Measurements from ENCODE around the gene HSP90AB1.

HSP90AB1 gene

DNA sequence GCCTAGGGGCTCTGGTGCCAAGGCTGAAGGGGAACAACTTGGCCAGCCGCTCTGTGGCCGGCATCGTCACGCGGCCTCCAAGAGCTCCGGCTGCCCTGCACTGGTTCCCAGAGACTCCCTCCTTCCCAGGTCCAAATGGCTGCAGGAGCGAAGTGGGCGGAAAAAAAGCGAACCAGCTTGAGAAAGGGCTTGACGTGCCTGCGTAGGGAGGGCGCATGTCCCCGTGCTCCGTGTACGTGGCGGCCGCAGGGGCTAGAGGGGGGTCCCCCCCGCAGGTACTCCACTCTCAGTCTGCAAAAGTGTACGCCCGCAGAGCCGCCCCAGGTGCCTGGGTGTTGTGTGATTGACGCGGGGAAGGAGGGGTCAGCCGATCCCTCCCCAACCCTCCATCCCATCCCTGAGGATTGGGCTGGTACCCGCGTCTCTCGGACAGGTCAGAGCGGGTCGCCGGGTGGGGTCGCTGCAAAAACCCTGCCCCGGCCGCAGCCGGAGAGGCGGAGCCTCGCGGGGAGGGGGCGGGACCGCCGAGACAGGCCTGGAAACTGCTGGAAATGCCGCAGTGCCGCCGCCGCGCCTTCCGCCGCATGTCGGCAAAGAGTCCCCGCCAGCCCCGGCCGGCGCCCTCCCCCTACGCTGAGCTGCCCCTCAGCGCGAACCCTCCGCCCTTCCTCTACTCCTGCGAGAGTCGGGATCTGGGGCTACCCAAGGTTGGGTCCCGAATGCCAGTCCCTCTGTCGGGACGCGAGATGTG, 814 bp upstream of the HSP90AB1 start:
- no peaks in the 10 kb centered on the region for H3K27me3 ChIP-seq (replicated peaks)
- H3K36me3 ChIP-seq (replicated peaks), result peaks cover 30% of the 10 kb centered on the region
- TF ChIP-seq, protein P1, sequence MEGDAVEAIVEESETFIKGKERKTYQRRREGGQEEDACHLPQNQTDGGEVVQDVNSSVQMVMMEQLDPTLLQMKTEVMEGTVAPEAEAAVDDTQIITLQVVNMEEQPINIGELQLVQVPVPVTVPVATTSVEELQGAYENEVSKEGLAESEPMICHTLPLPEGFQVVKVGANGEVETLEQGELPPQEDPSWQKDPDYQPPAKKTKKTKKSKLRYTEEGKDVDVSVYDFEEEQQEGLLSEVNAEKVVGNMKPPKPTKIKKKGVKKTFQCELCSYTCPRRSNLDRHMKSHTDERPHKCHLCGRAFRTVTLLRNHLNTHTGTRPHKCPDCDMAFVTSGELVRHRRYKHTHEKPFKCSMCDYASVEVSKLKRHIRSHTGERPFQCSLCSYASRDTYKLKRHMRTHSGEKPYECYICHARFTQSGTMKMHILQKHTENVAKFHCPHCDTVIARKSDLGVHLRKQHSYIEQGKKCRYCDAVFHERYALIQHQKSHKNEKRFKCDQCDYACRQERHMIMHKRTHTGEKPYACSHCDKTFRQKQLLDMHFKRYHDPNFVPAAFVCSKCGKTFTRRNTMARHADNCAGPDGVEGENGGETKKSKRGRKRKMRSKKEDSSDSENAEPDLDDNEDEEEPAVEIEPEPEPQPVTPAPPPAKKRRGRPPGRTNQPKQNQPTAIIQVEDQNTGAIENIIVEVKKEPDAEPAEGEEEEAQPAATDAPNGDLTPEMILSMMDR (IDR thresholded peaks at IDR 0.05; ENCODE audit: low read depth, low read length, missing control alignments), result peak; percentile 21
- H3K4me3 ChIP-seq (ENCODE audit: low read depth, low read length), result peak overlapping the region; percentile 82
- DNase-seq, result peak; percentile 77
- in situ Hi-C loops (cut with HindIII; ENCODE audit: low pct_ligation_motif_present, low sequenced_read_pairs), result no loop called here
- peak overlapping the region; percentile 73 for H3K27ac ChIP-seq

DNA sequence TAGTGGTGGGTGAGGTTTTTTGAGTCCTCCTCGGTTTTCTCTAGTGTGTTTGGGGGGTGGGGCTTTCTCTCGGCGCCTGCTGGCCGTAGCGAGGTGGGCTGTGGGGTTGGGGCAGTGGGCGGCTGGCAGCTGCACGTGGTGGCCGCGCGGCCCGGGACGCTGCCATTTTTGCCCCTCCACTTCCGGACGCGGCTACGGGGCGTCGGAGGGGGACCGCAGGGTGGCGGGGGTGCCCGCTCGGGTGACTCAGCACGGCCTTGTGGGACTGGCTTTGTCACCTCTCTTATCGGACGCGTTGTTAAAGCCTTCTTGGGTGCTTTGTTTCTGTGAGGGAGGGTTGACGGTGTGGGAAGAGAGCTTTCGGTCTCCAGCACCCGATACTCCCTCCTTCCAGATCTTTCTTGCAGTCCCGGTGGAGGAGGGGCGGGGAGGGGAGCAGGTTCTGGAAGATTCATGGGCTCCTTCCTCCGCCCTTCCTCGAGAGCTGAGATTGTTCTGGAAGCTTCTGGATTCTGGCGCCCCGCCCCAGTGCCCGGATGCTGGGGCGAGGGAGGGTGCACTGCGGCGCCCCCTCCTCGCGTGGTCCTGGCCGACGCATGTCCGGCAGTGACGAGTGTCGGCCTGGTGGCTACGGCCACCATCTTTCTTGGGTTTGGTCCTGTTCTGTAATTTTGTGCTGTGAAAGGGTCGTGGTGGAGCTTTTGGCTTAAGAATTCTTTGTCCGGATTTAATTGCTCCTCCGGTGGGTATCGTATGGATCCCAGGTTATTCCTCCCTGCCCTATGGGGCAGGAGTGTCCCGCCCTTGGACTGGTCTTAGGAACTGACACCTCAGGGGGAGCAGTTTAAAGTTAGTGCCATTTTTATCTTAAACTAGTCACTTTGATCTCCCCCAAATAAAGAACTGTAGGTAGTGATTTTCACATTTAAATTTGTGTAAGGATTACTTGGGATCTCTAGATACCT, 719 bp downstream of the HSP90AB1 start:
- peak overlapping the region; percentile 82 for H3K4me3 ChIP-seq (ENCODE audit: low read depth, low read length)
- DNase-seq, result no peak
- H3K36me3 ChIP-seq (replicated peaks), result peaks cover 45% of the 10 kb centered on the region
- H3K27me3 ChIP-seq (replicated peaks), result no peaks in the 10 kb centered on the region
- in situ Hi-C loops (cut with HindIII; ENCODE audit: low pct_ligation_motif_present, low sequenced_read_pairs), result no loop called here
- TF ChIP-seq, protein P1 (IDR thresholded peaks at IDR 0.05; ENCODE audit: low read depth, low read length, missing control alignments), result no peak
- H3K27ac ChIP-seq, result peak overlapping the region; percentile 73

DNA sequence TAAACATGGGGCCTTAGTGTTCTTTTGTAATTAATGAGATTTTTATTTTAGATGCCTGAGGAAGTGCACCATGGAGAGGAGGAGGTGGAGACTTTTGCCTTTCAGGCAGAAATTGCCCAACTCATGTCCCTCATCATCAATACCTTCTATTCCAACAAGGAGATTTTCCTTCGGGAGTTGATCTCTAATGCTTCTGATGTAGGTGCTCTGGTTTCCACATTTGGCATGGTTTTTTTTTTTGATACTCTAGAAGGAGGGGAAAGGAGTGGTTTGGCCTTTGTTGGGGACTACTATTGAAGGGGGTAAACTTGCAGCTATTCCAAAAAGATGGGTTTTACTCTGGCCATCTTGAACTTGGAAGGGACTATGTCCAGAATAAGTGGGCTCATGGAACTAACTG, 1.7 kb downstream of the HSP90AB1 start:
- in situ Hi-C loops (cut with HindIII; ENCODE audit: low pct_ligation_motif_present, low sequenced_read_pairs), result no loop called here
- peaks cover 55% of the 10 kb centered on the region for H3K36me3 ChIP-seq (replicated peaks)
- DNase-seq, result no peak
- H3K4me3 ChIP-seq (ENCODE audit: low read depth, low read length), result peak overlapping the region; percentile 82
- H3K27me3 ChIP-seq (replicated peaks), result no peaks in the 10 kb centered on the region
- no peak overlapping the region for H3K27ac ChIP-seq
- TF ChIP-seq, protein P1 (IDR thresholded peaks at IDR 0.05; ENCODE audit: low read depth, low read length, missing control alignments), result no peak

DNA sequence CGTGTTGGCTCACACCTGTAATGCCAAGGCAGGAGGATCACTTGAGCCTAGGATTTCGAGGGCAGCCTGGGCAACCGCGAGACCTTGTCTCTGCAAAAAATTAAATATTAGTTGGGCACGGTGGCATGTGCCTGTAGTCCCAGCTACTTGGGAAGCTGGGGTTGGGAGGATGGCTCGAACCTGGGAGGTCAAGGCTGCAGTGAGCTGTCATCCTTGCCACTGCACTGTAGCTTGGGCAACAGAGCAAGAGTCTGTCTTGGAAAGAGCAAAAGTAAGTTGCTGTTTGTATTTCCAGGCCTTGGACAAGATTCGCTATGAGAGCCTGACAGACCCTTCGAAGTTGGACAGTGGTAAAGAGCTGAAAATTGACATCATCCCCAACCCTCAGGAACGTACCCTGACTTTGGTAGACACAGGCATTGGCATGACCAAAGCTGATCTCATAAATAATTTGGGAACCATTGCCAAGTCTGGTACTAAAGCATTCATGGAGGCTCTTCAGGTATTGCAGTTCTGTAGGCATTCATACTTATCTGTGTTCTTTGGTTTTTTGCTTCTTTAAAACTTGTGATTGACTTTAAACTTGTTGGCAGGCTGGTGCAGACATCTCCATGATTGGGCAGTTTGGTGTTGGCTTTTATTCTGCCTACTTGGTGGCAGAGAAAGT, 2.3 kb downstream of the HSP90AB1 start:
- peak overlapping the region; percentile 82 for H3K4me3 ChIP-seq (ENCODE audit: low read depth, low read length)
- in situ Hi-C loops (cut with HindIII; ENCODE audit: low pct_ligation_motif_present, low sequenced_read_pairs), result no loop called here
- H3K27me3 ChIP-seq (replicated peaks), result no peaks in the 10 kb centered on the region
- no peak overlapping the region for H3K27ac ChIP-seq
- TF ChIP-seq, protein P1 (IDR thresholded peaks at IDR 0.05; ENCODE audit: low read depth, low read length, missing control alignments), result no peak
- peaks cover 61% of the 10 kb centered on the region for H3K36me3 ChIP-seq (replicated peaks)
- DNase-seq, result no peak

DNA sequence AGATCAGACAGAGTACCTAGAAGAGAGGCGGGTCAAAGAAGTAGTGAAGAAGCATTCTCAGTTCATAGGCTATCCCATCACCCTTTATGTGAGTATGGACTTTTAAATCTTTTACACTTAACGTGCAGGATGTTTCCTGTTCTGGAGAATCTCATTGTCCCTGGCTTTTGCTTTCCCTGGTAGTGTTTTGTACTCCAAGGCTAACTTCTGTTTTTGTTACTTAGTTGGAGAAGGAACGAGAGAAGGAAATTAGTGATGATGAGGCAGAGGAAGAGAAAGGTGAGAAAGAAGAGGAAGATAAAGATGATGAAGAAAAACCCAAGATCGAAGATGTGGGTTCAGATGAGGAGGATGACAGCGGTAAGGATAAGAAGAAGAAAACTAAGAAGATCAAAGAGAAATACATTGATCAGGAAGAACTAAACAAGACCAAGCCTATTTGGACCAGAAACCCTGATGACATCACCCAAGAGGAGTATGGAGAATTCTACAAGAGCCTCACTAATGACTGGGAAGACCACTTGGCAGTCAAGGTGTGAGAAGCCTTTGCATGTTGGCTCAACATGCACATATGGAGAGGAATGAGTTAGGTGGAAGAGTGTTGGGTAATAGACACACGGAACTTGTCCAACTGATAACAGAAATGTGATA, 3.3 kb downstream of the HSP90AB1 start:
- in situ Hi-C loops (cut with HindIII; ENCODE audit: low pct_ligation_motif_present, low sequenced_read_pairs), result no loop called here
- Histone ChIP-seq H3K27ac (no peak overlapping the region), H3K36me3 (replicated peaks) (peaks cover 71% of the 10 kb centered on the region), H3K27me3 (replicated peaks) (no peaks in the 10 kb centered on the region), H3K4me3 (ENCODE audit: low read depth, low read length) (no peak overlapping the region)
- TF ChIP-seq, protein P1 (IDR thresholded peaks at IDR 0.05; ENCODE audit: low read depth, low read length, missing control alignments), result no peak
- DNase-seq, result no peak

All from brain microvascular endothelial cell (primary cell).